Lower lobe of right lung (tissue), 2 donors: ENCODE data around the gene PLIN4. TPM values are rescaled to one million over a fixed set of nuclear protein-coding genes. Genes with fewer than 3 reads are reported as not detected.
A peak's percentile ranks its signal among the peaks of the same experiment; 100 is the strongest.

Source experiments
- ATAC-seq, 2 donors: fragments of 200-7000 bp; cut with Tn5 transposase; one replicate each; pipeline ENCODE4 v1.9.1; 2020 to 2022; ENCODE audit warnings: mild to moderate bottlenecking in 2 of 2, moderate library complexity in 2 of 2
- DNase-seq: peaks from one replicate; pipeline ENCODE4 v3.0.0-alpha.2; 2020
- H3K27ac ChIP-seq: fragments of 200-600 bp; one replicate; pipeline ENCODE4 v1.8.0; 2022
- H3K27me3 ChIP-seq: fragments of 200-600 bp; one replicate; pipeline ENCODE4 v1.8.0; 2022; ENCODE audit warnings: low read depth
- H3K36me3 ChIP-seq: fragments of 200-600 bp; one replicate; pipeline ENCODE4 v1.8.0; 2022; ENCODE audit warnings: mild to moderate bottlenecking
- H3K4me1 ChIP-seq: fragments of 200-600 bp; one replicate; pipeline ENCODE4 v1.8.0; 2022
- H3K4me3 ChIP-seq: fragments of 200-600 bp; one replicate; pipeline ENCODE4 v1.8.0; 2022; ENCODE audit warnings: mild to moderate bottlenecking
- H3K9me3 ChIP-seq: fragments of 200-600 bp; one replicate; pipeline ENCODE4 v1.8.0; 2022
- CTCF ChIP-seq: fragments of 200-600 bp; IDR thresholded peaks from one replicate; pipeline ENCODE4 v1.8.0; 2022; ENCODE audit warnings: antibody characterized with exemption, mild to moderate bottlenecking
- intact Hi-C: fragments of 100-400 bp; cut with DNase I; formaldehyde crosslinking; loops from one replicate; pipeline ENCODE4 v1.11.0; 2022
- total RNA-seq: library from RNA; stranded (reverse); fragmentation: NEBNext Ultra II Directional; extraction: Animal tissue kit (Norgen Biotek cat#: 25700); gene quantifications from one replicate; pipeline ENCODE4 v1.2.1, GENCODE V29; 2021
- donor health status: DM: no; HTN: yes; CAD: no; lungs with severe emphysema.

PLIN4 gene
- total RNA-seq, 1 donor from 2014 or later: 4.6 TPM

- no peak for ATAC-seq
- intact Hi-C loops: no loop called here
- no peak for TF ChIP-seq CTCF
Measured at GRCh38 chr19:4492337-4493103, 25.8 kb downstream of the PLIN4 start.

DNA sequence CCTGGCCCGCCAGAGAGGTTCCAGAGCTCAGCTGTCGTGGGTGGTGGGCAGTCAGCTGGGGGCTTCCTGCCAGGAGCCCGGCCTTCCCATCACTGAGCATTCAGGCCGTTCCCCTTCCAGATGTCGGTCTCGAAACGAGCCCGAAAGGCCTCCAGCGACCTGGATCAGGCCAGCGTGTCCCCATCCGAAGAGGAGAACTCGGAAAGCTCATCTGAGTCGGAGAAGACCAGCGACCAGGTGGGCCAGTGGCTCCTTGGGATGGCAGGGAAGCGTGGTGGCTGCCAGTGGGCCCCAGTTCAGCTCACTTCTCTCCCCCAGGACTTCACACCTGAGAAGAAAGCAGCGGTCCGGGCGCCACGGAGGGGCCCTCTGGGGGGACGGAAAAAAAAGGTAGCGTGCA, 26.8 kb downstream of the PLIN4 start:
- no peak overlapping the region for H3K4me3 ChIP-seq
- peaks cover 75% of the 10 kb centered on the region for H3K36me3 ChIP-seq
- no peaks in the 10 kb centered on the region for H3K27me3 ChIP-seq
- ATAC-seq (no peak), DNase-seq (no peak)
- no peaks in the 10 kb centered on the region for H3K9me3 ChIP-seq
- H3K4me1 ChIP-seq: no peaks in the 10 kb centered on the region
- H3K27ac ChIP-seq: no peak overlapping the region
- intact Hi-C loops: no loop called here
- TF ChIP-seq CTCF: no peak

More at GRCh38 chr19:4492337-4493103, 25.8 kb downstream of the PLIN4 start:
- DNase-seq: no peak
- no peaks in the 10 kb centered on the region for H3K27me3 ChIP-seq
- H3K4me1 ChIP-seq: no peaks in the 10 kb centered on the region
- no peak overlapping the region for H3K27ac ChIP-seq
- H3K36me3 ChIP-seq: peaks cover 82% of the 10 kb centered on the region
- H3K9me3 ChIP-seq: no peaks in the 10 kb centered on the region
- no peak overlapping the region for H3K4me3 ChIP-seq

GRCh38 chr19:4488496-4488895, 29.8 kb downstream of the PLIN4 start:
- DNase-seq: no peak
- Histone ChIP-seq H3K4me3 (no peak overlapping the region), H3K4me1 (no peaks in the 10 kb centered on the region), H3K9me3 (no peaks in the 10 kb centered on the region), H3K27me3 (no peaks in the 10 kb centered on the region), H3K27ac (no peak overlapping the region), H3K36me3 (peaks cover 53% of the 10 kb centered on the region)
- TF ChIP-seq CTCF: no peak
- intact Hi-C loops: no loop called here
- no peak for ATAC-seq

- H3K27ac ChIP-seq: no peak overlapping the region
- no peak for ATAC-seq
- no peaks in the 10 kb centered on the region for H3K27me3 ChIP-seq
- intact Hi-C loops: no loop called here
- TF ChIP-seq CTCF: no peak
- no peaks in the 10 kb centered on the region for H3K9me3 ChIP-seq
- no peak for DNase-seq
- no peaks in the 10 kb centered on the region for H3K4me1 ChIP-seq
- H3K4me3 ChIP-seq: no peak overlapping the region
- H3K36me3 ChIP-seq: peaks cover 59% of the 10 kb centered on the region
Measured at GRCh38 chr19:4487572-4487971, 30.7 kb downstream of the PLIN4 start.

DNA sequence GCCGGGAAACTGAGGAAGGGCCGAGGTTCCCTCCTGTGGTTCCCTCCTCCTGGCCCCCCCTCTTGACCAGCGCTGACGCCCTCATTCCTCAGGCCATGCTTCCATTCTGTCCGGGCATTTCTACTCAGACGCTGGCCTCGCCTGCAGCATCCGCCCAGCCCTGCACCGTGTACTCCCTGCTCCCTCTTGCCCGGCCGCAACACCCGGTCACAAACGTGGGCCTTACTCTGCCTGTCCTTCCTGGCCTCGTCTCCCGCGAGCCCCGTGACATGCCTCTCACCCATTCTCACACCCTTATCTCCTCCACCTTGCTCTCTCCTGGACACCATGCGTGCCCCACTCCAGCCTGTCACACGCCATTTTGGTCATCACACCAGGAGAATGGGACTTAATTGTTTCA, 34.9 kb downstream of the PLIN4 start:
- peak in 1 of 2 donors; percentile 11 for ATAC-seq
- H3K9me3 ChIP-seq: no peaks in the 10 kb centered on the region
- H3K36me3 ChIP-seq: peaks cover 52% of the 10 kb centered on the region
- no peaks in the 10 kb centered on the region for H3K4me1 ChIP-seq
- no peak for DNase-seq
- no peak overlapping the region for H3K4me3 ChIP-seq
- no peaks in the 10 kb centered on the region for H3K27me3 ChIP-seq
- intact Hi-C loops: no loop called here
- no peak overlapping the region for H3K27ac ChIP-seq
- TF ChIP-seq CTCF: no peak
